Psoas muscle (tissue), 8 donors: ENCODE measurements around the gene CPT1B. TPM values are rescaled to one million over a fixed set of nuclear protein-coding genes. Genes with fewer than 3 reads are reported as not detected.

Experiments used
- ATAC-seq, 4 donors: fragments of 200-7000 bp; cut with Tn5 transposase; one replicate each; pipeline ENCODE4 v1.9.1; 2020; ENCODE audit warnings: moderate library complexity in 3 of 4, mild to moderate bottlenecking in 2 of 4
- DNase-seq, 2 donors: peaks; one replicate each; pipeline ENCODE4 v3.0.0-alpha.2; 2020
- H3K27ac ChIP-seq: fragments of 200-600 bp; one replicate; pipeline ENCODE4 v1.8.0; 2022
- H3K27me3 ChIP-seq, 3 donors: fragments of 200-600 bp in 1 of 3; one replicate each; pipeline versions ENCODE4 v1.6.1 to v1.8.0; 2013 to 2022; ENCODE audit warnings: low read length in 2 of 3, mild to moderate bottlenecking in 2 of 3, moderate library complexity in 1 of 3; ENCODE audit not compliant: insufficient read depth in 3 of 3
- H3K36me3 ChIP-seq, 2 donors: fragments of 200-600 bp in 1 of 2; one replicate each; pipeline versions ENCODE4 v1.6.1 to v1.8.0; 2013 to 2022; ENCODE audit warnings: low read depth in 1 of 2, mild to moderate bottlenecking in 1 of 2, moderate library complexity in 1 of 2; ENCODE audit not compliant: insufficient read depth in 1 of 2
- H3K4me1 ChIP-seq: fragments of 200-600 bp; one replicate; pipeline ENCODE4 v1.8.0; 2022
- H3K4me3 ChIP-seq: fragments of 200-600 bp; one replicate; pipeline ENCODE4 v1.8.0; 2022; ENCODE audit warnings: mild to moderate bottlenecking
- H3K9me3 ChIP-seq: fragments of 200-600 bp; one replicate; pipeline ENCODE4 v1.8.0; 2022
- WGBS, 3 donors: extraction: QIAGEN DNeasy Blood & Tissue Kit; methylation state at CpG; one replicate each; pipeline versions ENCODE4 v1.1.6 to v1.1.7; 2013; 5-methylcytosine and 5-hydroxymethylcytosine counted together
- intact Hi-C, 2 donors: fragments of 100-400 bp; cut with DNase I; formaldehyde crosslinking; loops; one replicate each; pipeline versions ENCODE4 v1.11.0 to v1.14.2; 2022
- polyA plus RNA-seq, 3 donors: library from polyadenylated mRNA; stranded (reverse); fragments of 200-250 nt; gene quantifications; one replicate each; pipeline ENCODE4 v1.2.3, GENCODE V29; 2013
- total RNA-seq, 4 donors: library from RNA; stranded (reverse); fragmentation: NEBNext Ultra II Directional in 2 of 4; extraction: Animal tissue kit (Norgen Biotek cat#: 25700) in 2 of 4; gene quantifications; one replicate each; pipeline versions ENCODE4 v1.2.1 to v1.2.4, GENCODE V29; 2021 to 2023
- TF ChIP-seq, protein P1 (sequence below): fragments of 200-600 bp; IDR thresholded peaks from one replicate; pipeline ENCODE4 v1.8.0; 2022; ENCODE audit warnings: antibody characterized with exemption
- donor health status: healthy with polysubstance abuse.
- donor health status: DM: no; HTN: no; CAD: no; lungs with moderate emphysema.
- donor health status: Bipolar disorder and iron deficiency.
- donor health status: healthy.
- donor health status: DM: yes; HTN: yes; CAD: no.
- donor health status: DM: no; HTN: no; CAD: no.
- donor health status: DM: no; HTN: no; CAD: no.
- donor health status: DM: yes; HTN: yes; CAD: no.

CPT1B gene
- total and polyA plus RNA-seq, 7 donors = 57.4 to 144 (median 87.6) TPM

- DNase-seq (peak in 1 of 2 donors; percentile 49), ATAC-seq (no peak)
- 17 to 23% (median 18%) methylated on average over 25 to 35 of the region's 35 CpGs for WGBS, 3 donors
- Histone ChIP-seq H3K27me3 (peaks cover 0 to 62% (median 32%) of the 10 kb centered on the region in 3 donors), H3K4me1 (no peaks in the 10 kb centered on the region), H3K36me3 (no peaks in the 10 kb centered on the region), H3K9me3 (no peaks in the 10 kb centered on the region), H3K27ac (no peak overlapping the region), H3K4me3 (no peak overlapping the region)
- TF ChIP-seq, protein P1, sequence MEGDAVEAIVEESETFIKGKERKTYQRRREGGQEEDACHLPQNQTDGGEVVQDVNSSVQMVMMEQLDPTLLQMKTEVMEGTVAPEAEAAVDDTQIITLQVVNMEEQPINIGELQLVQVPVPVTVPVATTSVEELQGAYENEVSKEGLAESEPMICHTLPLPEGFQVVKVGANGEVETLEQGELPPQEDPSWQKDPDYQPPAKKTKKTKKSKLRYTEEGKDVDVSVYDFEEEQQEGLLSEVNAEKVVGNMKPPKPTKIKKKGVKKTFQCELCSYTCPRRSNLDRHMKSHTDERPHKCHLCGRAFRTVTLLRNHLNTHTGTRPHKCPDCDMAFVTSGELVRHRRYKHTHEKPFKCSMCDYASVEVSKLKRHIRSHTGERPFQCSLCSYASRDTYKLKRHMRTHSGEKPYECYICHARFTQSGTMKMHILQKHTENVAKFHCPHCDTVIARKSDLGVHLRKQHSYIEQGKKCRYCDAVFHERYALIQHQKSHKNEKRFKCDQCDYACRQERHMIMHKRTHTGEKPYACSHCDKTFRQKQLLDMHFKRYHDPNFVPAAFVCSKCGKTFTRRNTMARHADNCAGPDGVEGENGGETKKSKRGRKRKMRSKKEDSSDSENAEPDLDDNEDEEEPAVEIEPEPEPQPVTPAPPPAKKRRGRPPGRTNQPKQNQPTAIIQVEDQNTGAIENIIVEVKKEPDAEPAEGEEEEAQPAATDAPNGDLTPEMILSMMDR = no peak
- intact Hi-C loops = no loop called here
These were observed 30.8 kb downstream of the CPT1B start for GRCh38 chr22:50547263-50547985.

DNA sequence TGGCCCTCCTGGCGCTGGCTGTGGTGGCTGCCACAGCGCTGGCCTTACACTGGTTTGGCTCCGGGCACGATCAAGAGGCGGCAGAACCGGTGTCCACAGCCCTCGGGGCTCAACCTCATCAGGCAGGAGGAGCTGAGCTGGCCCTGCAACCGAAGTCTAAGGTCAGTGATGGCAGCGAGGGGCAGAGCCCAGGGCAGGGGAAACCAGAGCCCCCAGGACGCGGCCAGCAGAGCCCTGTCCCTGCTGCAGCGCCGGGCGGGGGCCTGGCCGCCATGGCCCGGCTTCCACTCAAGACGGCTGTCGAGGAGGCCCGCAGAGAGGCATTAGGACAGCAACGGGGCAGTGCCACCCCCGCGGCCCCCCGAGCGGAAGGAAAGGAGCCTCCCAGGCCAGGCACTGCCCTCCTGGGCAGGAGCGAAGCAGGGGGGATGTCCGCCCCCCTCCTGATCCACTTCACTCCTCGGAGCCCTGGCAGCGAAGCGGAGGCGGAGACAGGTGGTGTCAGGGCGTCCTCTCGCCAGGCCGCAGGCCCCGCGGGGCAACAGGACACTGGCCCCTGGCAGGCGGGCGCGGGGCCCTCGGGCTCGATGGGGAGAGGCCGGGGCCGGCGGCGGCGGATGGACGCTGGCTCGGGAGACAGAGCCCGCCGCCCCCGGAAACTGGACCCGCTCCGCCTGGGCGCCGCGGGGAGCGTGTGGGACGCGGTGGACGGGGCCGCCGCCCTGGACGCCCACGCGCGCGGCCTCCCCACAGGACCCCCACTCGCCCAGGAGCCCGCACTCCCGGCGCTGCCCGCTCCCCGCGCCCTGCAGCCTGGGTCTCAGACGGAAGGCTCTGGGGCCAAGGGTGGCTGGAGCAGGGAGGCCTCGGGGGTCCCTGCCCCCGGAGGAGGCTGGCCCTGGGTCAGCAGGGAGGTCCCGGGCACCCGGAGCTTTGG, 31.6 kb downstream of the CPT1B start:
- Histone ChIP-seq H3K9me3 (no peaks in the 10 kb centered on the region), H3K36me3 (no peaks in the 10 kb centered on the region), H3K27ac (no peak overlapping the region), H3K27me3 (peaks cover 0 to 58% (median 32%) of the 10 kb centered on the region in 3 donors), H3K4me1 (no peaks in the 10 kb centered on the region), H3K4me3 (no peak overlapping the region)
- no peak for ATAC-seq
- TF ChIP-seq, protein P1 = no peak
- intact Hi-C loops = no loop called here
- WGBS, 3 donors = 41 to 70% (median 52%) methylated on average over 45 to 78 of the region's 78 CpGs
- peak in 1 of 2 donors; percentile 36 for DNase-seq

GRCh38 chr22:50545522-50546325, 32.5 kb downstream of the CPT1B start, which contains the start of gene KLHDC7B:
Gene KLHDC7B (plus strand): TSS chr22:50545899. CDS start chr22:50546244, 345 bp downstream.
- DNase-seq (peak in 1 of 2 donors; percentile 46), ATAC-seq (no peak)
- H3K4me3 ChIP-seq = no peak within 1 kb of the TSS
- 62 to 77% (median 67%) methylated on average over 8 to 10 of the region's 10 CpGs for WGBS, 3 donors
- H3K4me1 ChIP-seq = no peaks in the 10 kb centered on the region
- peaks cover 0 to 59% (median 32%) of the 10 kb centered on the region in 3 donors for H3K27me3 ChIP-seq
- TF ChIP-seq, protein P1 = no peak
- no peak within 1 kb of the TSS for H3K27ac ChIP-seq
- intact Hi-C loops = no loop called here
- H3K9me3 ChIP-seq = no peaks in the 10 kb centered on the region
- no peaks in the 10 kb centered on the region for H3K36me3 ChIP-seq

GRCh38 chr22:50544746-50545253, 33.4 kb downstream of the CPT1B start:
- 71 to 79% (median 77%) methylated on average over 5 of the region's 5 CpGs for WGBS, 3 donors
- TF ChIP-seq, protein P1 = no peak
- H3K36me3 ChIP-seq = no peaks in the 10 kb centered on the region
- no peaks in the 10 kb centered on the region for H3K9me3 ChIP-seq
- no peaks in the 10 kb centered on the region for H3K4me1 ChIP-seq
- H3K27me3 ChIP-seq = peaks cover 0 to 58% (median 31%) of the 10 kb centered on the region in 3 donors
- DNase-seq (peak in 1 of 2 donors; percentile 52), ATAC-seq (peak in 1 of 4 donors; percentile 4)
- no peak overlapping the region for H3K4me3 ChIP-seq
- no peak overlapping the region for H3K27ac ChIP-seq
- intact Hi-C loops = no loop called here
